GM21367 (cell line): ENCODE measurements around the gene CMTM2.

Source experiments
- ATAC-seq: cut with Tn5 transposase; IDR thresholded peaks from one replicate; pipeline ENCODE4 v1.9.1; 2021; ENCODE audit not compliant: unreplicated experiment

The CMTM2 gene, protein sequence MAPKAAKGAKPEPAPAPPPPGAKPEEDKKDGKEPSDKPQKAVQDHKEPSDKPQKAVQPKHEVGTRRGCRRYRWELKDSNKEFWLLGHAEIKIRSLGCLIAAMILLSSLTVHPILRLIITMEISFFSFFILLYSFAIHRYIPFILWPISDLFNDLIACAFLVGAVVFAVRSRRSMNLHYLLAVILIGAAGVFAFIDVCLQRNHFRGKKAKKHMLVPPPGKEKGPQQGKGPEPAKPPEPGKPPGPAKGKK

DNA sequence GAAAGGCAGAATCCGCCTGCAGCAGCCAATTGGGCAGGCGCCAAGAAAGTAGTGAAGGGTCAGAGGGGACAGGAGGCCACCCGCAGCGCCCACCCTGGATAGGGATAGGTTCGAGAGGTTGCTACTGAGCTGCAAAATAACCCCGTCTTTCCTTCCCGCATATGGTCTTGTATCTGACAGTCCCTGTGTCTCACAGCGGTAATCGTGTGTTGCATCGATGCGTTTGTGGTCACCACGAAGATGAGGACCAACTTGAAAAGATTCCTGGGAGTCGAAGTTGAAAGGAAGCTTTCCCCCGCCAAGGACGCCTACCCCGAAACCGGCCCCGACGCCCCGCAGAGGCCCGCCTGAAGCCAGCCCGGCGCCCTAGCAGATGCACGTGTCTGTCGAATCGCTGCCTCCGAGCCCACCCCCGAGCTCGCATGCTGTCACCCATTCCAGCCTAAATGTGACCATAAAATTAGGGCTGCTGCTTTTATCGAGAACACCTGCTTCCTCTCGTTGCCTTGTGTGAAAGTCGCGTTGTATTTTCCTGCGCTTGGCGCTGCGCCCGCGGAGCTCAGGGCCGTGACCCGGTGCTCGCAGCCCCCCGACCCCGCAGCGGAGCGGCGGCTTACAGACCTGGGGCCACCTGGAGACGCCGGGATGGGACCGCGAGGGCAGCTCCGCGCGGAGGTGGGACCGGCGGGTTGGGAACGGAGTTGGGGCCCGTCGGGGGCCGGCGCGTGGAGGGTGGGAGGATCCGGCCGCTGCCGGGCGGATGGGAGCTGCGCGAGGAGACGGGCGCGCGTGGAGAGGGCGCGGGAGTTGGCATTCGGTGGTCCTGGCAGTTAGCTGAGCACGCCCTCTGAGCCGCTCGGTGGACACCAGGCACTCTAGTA lies at the start of gene CMTM2:
Gene CMTM2, plus strand, starts transcription at position 813 of the 881 bp plus-strand sequence. CDS start 145 bp downstream, outside the sequence.
- ATAC-seq, result no peak

DNA sequence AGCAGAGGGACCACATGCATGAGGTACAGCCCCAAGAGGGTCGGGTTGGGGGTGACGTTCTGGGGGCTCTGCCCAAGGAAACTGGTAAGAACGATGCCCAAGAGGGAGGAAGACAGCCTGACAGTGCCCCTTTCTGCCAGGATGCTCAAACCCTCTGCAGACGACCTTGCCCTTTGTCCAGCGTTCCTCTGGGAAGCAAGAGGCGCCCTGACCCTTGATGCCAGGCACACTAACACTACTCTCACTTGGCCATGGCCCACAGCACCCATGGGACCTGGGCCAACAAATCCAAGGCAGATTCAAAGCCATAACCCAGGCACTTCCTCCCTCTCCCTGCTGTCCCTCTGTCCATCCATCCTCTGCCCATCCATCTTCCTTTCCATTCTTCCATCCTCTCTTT lies 49.8 kb upstream of the CMTM2 start:
- no peak for ATAC-seq

DNA sequence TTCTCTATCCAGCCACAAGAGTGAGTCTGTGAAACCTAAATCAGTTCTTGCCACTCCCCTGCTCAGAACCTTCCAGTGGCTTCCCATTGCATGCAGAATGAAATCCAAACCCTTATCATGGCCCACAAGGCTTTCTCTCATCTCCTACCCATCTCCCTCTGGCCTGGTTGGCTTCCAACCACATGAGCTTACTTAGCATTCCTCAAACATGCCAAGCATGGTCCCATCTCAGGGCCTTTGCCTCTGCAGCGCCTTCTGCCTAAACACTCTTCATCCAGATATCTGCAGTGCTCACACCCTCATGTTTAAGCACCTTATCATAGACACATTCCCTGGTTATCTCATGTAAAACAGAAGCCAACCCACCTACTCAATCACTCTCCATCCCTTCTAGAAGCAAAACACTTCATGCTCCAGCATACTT lies 44.9 kb upstream of the CMTM2 start:
- no peak for ATAC-seq

DNA sequence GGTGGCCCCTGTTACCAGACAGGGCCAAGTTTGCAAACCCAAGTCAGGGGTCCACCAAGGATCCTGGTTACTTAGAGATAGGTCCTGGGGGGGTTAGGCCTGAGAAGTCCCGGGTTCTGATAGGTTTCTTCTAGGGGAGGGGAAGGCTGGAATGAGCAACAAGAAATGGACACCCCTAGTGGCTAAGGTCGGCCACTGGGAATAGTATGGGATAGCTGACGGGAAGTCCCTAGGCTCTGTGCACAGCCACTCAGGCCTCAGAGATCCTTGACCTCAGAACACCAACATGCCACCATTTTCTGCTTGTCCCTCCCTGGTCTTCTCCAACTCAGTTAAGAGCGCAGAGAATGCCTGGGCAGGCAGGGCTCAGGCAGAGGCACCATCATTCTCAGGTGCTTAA lies 42.7 kb upstream of the CMTM2 start:
- ATAC-seq, result no peak

DNA sequence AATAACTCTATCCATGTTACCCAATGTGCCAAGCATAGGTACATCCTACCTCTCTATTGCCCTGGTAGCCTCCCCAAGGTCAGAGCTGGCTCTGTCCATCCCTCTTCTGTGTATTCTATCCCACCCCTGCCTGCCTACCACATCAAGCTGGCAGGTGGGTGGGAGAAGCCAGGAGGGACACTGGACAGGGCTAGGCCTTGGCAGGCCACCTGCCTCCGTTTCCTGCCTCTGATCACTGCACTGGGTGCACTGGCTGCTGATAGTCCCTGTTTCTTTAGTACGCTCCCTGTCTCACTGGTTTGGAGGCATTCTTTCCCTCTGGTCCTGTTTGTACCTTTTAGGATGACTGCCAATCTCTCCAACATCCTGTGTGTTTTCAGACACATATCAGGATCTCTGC lies 42.0 kb upstream of the CMTM2 start:
- no peak for ATAC-seq

DNA sequence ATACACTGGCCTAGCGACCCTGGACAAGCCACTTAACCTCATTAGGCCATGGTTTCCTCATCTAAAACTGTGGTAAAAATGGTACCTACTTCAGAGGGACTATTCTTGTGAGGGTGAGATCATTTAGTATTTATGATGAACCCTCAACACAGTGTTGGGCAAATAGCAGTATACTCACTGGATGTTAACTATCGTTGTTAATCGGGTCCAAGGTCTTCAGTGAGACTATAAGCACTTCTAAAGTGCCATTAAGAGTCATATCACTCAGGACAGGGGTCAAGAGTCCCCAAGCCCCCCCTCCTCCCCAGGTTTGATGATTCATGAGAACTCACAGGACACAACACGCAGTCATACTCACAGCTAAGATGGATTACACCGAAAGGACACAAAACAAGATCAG lies 40.4 kb upstream of the CMTM2 start:
- ATAC-seq, result no peak

DNA sequence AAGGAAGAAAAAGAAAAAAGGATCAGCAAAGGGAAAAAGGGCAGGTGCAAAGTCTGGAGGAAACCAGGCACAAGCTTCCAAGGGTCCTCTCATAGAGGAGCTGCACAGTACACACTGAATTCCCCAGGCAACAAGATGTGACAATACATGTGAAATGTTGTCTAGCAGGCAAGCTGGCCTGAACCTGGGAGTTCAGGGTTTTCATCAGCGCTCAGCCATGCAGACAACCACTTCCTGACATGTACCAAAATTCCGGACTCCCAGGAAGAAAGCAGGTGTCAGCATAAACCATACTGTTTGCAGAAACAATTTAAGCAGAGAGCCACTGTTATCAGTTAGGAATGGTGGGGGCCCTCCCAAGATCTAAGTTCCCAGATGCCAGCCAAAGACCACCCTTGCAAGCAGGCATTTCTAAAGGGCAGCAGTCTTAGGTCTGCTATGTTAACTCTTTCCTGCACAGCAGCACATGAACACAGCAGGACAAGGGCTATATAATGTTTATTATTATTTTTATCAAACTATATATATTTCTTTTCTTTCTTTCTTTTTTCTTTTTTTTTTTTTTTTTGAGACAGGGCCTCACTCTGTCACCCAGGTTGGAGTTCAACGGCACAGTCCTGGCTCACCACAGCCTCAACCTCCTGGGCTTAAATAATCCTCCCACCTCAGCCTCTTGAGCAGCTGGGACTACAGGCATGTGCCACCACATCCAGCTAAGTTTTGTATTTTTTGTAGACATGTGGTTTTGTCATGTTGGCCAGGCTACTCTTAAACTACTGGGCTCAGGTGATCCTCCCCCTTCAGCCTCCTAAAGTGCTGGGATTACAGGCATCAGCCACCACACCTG lies 39.4 kb upstream of the CMTM2 start:
- peak; percentile 59 for ATAC-seq

DNA sequence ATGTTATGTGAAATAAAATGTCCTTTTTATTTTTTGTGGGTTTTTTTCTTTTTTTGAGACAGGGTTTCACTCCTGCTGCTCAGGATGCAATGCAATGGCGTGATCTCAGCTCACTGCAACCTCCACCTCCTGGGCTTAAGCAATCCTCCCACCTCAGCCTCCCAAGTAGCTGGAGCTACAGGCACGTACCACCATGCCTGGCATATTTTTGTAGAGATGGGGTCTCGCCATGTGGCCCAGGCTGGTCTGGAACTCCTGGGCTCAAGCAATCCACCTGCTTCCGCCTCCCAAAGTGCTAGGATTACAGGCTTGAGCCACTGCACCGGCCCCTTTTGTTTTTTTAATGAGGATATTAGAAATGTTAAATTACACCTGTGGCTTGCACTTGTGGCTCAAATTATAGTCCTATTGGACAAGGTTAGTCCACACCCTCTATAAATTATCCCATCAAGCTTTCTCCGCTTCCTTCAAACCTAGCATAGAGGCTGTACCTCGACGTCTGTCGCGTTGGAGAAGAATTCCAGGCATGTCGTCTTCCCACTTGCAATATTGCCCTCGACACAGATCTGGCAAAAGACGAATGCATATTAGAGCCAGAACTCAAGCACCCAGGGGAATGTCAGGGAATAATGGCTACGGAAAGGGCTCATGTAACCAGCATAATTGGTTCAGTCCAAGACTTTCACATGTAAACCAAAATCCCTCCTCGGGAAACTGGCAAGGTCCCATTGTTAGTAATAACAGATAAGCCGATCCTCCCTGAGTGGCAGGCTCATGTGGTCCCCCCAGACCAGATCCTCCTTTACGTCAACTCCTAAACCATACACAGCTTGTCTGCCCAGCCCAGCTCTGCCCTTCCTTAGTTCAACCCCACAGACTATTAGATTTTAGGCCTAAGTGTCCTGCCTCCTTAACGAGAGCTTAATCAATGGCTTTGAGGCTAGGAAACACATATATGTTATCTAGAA lies 37.6 kb upstream of the CMTM2 start:
- no peak for ATAC-seq

DNA sequence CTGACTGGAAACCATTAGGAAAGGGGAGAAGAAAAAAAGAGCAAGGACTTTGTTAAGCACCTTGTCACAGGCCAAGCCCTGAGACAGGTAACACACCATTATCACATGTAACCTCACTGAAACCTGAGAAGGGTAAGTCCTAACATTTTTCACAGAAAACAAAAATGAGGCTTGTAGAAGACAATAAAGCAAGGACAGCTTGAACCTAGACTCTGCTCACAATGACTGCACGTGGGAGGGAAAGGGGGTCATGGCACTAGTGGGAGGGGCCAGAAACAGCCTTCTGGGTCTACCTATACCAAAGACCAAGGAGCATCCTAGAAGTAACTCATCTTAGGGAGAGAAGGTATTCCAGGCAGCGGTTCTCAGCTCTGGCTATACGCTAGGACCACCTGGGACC lies 36.9 kb upstream of the CMTM2 start:
- ATAC-seq, result no peak

DNA sequence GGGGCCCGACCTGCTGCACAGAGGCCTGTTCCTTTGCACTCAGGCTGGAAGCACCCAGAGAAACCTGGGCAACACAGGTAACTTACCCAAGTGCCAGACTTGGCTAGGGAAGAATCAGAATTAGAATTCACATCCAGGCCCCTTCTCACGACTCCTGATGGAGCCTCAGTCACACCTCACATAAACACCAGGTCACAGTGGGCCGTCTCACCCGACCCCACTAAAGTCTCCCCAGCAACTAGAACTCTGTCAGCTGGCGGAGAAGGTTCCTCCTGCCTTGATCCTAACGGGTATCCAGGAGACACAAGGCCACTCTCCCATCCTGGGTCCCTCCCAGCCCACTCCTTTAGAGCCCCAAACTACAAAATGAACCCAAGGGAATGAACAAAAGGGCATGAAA lies 35.7 kb upstream of the CMTM2 start:
- ATAC-seq, result no peak

DNA sequence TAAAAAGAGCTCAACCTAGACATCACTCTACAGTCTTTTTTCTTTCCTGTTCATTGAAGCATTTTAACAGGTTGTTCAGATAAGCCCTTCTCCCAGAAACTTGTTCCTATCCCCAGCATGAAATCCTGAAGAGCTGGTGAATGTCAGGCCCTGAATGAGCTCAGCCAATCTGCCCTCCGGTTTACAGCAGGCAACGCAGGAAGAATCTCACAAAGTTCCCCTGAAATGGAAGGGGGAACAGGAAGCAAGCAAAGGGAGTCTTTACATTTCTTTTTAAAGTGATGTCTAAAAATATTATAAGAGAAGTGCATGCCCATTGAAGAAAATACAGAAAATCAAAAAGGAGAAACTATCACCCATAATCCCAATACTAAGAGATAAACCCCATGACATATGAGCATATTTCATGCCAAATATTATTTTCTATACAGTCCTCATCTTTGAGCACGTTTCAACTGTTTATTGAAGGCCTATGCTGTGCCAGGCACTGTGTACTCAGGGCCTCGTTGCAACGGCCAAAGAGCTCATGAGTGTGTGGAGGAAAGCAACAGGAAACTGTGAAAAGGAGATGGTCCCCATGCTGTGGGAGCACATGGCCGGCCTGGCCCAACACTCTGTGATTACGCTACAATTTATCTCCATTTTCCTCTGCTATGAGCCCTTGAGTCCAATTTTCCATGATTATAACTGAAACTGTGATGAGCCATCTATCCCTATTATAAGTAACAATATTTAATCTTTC lies 35.1 kb upstream of the CMTM2 start:
- no peak for ATAC-seq

DNA sequence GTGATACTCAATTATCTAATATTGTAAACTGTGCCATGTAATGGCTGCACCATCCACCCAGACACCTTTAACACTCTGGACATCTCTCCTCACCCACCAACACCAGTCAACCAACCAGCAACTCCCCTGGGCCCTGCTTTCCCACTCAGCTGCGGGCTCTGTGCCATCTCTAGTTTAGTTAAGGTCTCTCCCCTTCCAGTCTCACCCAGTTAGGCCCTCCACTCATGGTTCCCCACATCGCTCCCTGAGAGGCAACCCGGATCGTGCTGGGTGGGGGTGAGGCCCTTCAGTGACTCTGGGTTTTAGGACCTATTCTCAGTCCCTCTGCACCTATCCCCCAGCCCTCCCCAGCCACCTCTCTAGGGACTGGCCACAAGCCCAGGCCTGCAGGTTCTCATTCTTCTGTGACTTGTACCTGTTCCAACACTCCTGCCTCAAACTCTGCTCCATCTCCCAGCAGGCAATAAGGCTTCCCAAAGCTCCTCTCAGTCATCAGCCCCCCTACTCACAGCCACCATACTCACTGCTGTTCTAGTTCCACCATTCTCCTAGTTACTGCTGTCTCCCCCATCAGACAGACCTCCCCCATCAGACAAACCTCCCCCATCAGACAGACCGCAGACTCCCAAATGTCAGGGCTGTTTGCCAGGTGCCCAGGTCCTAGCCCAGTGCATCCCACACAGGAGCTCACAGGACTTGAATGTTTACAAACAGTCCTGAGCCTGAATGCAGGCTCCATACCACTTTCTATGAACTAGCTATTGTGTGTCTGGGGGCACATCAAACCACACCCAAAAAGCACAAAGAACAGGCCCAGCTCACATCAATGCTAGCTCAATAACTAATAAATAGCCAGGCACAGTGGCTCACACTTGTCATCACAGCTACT lies 31.9 kb upstream of the CMTM2 start:
- no peak for ATAC-seq

DNA sequence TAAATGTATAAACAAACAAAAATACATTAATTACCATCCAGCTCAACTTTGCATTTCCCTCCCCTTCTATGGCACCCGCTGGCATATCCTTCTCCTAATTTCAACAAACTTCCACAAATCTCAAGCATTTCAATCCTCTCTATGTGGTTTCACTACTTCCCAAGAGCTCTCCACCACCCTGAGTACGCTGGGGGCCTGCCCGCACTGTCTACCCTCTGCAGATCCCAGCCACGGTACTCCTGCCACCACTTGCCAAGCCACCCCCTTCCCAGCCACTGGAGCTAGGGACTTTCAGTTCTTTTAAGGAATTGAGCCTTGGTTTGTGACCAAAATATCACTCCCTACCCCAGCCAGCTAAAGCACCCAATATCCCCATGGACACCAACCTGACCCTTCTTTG lies 31.2 kb upstream of the CMTM2 start:
- no peak for ATAC-seq

DNA sequence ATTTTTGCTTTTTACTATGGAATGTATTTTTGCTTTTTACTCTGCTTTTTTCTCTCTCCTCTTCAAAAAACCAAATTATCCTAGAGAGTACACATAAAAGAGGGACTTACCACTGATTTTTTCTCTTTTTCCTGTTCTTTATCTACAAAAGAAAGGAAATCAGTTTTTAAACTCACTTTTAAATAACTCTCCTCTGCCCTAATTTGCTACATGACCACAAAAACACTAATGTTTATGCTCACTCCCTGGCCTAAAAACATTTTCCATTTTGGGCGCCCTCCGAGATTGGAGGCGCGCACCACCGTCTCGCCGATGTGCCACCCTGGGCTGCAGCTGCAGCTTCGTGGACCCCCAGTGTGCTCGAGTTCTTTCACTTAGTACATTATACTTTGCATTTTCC lies 30.4 kb upstream of the CMTM2 start:
- ATAC-seq, result no peak

DNA sequence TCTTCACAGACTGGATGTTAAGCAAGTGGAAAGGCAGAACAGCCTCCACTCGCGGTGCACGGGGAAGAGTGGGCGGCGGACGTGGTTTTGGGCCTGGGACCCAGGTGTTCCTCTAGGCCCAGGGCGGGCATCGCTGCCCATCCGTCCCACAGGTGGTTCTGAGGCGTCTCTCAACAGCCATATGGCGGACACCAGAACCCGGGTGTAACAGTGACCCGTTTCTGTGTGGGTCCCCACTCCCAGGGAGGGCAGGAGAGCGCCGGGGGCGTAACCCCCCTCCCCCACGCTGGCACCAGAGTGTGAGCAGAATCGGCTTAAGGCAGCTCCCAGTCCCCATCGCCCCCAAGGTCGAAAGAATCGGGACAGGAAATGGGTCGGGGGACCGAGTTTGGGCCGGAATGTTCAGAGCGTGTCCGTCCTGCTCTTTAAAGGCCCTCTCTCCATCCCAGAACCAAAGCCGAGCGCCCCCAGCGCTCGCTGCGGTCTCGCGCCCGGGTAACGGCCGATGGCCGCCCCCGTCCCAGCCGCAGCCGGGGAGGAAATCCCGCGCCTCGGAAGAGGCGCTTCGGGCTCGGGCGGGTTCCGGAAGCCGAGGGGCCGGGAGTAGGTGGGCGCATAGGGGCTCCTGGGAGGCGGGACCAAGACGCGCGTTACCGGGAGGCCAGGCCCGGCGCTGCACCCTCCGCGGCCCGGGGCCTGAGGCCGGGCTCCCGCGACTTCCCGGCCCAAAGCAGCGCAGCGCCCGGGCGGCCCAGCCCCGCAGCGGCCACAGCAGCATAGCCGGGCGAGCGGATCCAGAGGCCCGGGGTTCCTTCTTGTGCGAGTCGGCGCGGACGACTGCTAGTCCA lies 29.8 kb upstream of the CMTM2 start, which contains the start of gene TK2:
Gene TK2, minus strand, starts transcription at position 839 of the 848 bp plus-strand sequence. Its CDS starts 61 bp downstream, at position 778.
- ATAC-seq, result no peak

DNA sequence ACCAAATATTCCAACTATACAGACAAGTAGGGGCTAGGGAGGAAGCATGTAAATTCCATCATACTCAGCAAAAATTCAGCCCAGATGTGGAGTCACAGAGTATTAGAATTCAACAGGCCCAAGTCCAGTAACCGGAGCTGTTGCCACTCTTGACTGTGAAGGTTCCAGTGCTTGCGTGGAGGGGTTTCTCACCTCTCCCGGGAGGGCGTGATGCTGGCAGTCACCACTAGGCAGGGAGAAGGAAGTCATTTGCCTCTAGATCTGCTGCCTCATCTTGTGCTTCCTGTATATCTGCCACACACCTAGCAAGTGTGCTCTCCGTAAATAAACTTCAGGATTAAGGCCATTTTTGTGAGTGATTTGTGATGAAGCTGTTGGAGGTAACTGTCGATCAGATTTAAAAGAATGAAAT lies 27.9 kb upstream of the CMTM2 start:
- ATAC-seq, result no peak

DNA sequence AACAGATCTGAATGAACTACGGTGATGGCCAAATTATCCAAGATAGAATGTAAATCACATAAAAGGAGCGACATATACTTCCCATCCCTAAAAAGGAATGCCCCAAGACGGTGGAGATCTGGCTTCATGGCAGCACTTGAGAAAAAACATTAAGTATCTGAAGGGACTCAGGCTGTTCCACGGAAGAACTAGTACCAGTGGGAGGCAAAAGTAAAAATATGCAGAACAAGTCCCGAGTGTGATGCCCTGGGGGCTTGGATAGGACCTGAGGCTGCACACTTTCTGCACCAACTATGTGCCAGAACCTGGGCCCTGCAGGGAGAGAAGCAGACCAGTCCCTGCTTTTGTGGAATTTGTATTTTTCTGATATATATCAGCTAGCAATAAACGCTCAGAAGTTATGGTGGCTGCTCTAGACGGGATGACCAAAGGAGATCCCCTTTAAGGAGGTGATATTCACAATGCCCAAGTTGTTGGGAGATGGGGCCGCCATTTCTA lies 27.4 kb upstream of the CMTM2 start:
- no peak for ATAC-seq
